Left cardiac atrium (tissue), 4 donors: ENCODE measurements around the gene RELA. TPM values are rescaled to one million over a fixed set of nuclear protein-coding genes. Genes with fewer than 3 reads are reported as not detected.
"Not testable (repeated sequence)": the region's sequence is repeated elsewhere in the genome, so short reads cannot be mapped to it uniquely, and the experiment has no call there.

ENCODE experiments used
- ATAC-seq, 2 donors: fragments of 200-7000 bp; cut with Tn5 transposase; one replicate each; pipeline ENCODE4 v1.9.1; 2020; ENCODE audit warnings: mild to moderate bottlenecking in 2 of 2, moderate library complexity in 2 of 2
- DNase-seq: peaks from one replicate; pipeline ENCODE4 v3.0.0-alpha.2; 2020
- intact Hi-C, 2 donors: fragments of 100-400 bp; cut with DNase I; formaldehyde crosslinking; loops; one replicate each; pipeline versions ENCODE4 v1.14.1 to v1.15.1; 2022 to 2023
- long read RNA-seq: library from polyadenylated mRNA; unstranded; transcript quantifications from one replicate; pipeline ENCODE4 v2.0.0, GENCODE V29; 2021
- total RNA-seq, 2 donors: library from RNA; stranded (reverse); fragmentation: NEBNext Ultra II Directional; extraction: Animal tissue kit (Norgen Biotek cat#: 25700); gene quantifications; one replicate each; pipeline ENCODE4 v1.2.1, GENCODE V29; 2021
- donor health status: DM: no; HTN: yes; CAD: no.
- donor health status: DM: no; HTN: yes; CAD: no; lungs with severe emphysema.
- donor health status: DM: yes; HTN: yes; CAD: no.
- donor health status: Dilated cardiomyopathy.

Gene RELA
- 10 to 100 TPM; 36.1 to 56.2 TPM for total RNA-seq
- long read RNA-seq, partial matches to known transcripts: 18 of 22 reads
- long read RNA-seq, other reads (novel, unspliced or antisense): 0 of 22 reads

DNA sequence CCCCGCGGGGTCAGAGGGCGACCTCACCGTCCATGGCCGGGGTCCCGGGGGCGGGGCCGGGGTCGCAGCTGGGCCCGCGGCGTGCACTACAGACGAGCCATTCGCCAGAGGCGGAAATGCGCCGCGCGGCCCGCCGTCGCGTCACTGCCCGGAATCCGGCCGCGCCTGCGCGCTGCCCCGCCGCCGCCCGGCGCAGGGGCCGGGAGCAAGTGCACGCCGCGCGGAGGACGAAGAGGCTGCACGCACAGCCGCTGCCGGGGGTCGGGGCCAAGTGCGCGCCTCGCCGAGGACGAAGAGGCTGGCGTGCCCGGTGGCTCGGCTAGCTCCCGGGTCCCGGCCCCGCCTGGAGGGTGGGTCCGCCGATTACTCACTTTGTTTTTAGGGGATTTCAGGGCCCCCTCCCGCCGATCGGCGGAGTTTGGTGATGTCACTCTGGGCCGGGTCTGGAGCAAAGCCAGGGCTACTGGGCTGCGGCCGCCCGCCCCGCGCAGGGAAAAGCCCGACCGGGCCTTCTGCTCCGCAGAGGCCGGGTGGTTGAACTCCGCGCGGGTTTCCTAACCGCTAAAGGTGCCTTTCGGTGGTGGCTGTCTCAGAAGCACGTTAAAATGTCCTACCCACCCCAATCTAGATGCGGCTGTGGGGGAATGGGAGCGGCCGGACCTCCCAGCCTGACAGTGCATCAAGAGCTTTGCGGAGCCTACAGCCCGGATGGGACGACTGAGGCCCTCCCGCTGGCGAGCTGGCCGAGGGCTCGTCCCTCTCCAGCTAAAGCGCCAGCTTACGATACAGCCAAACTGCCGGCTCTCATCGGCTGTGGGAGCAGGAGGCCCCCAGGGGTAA lies at the start of gene RELA:
Gene RELA, minus strand, starts transcription at position 118 of the 840 bp plus-strand sequence. Its CDS starts 84 bp downstream, at position 34.
- ATAC-seq (peak; percentile 89 to 91), DNase-seq (peak; percentile 95)
- intact Hi-C loops: loop anchor here in 1 of 2 donors (5.0 kb wide), 1 partner anchor 49 kb away; the partner anchor contains the start of gene KAT5

- intact Hi-C loops: loop anchor here (2.0 to 10.0 kb wide), 4 partner anchors 50 to 105 kb away; partner anchors contain the start of genes PCNX3 (in 1 of the 2) and RELA (in 1 of the 2)
- ATAC-seq (peak; percentile 93 to 94), DNase-seq (peak; percentile 98)
These were observed 49.3 kb upstream of the RELA start, which contains the start of gene KAT5 for GRCh38 chr11:65711785-65712632. Gene KAT5 (plus strand): TSS chr11:65712252. CDS start chr11:65712268, 16 bp downstream.

GRCh38 chr11:65710421-65710820 lies 47.7 kb upstream of the RELA start:
- intact Hi-C loops: loop anchor here (5.0 to 10.0 kb wide), 3 partner anchors 48 to 93 kb away; partner anchors contain the start of genes PCNX3 (in 1 of the 2) and RELA (in 1 of the 2)
- no peak for ATAC-seq

GRCh38 chr11:65709661-65710060 lies 46.9 kb upstream of the RELA start:
- intact Hi-C loops: loop anchor here (5.0 to 10.0 kb wide), 6 partner anchors 47 to 278 kb away; partner anchors contain the start of genes PCNX3 (in 1 of the 2) and RELA (in 1 of the 2)
- ATAC-seq: no peak
- no peak for DNase-seq

More at GRCh38 chr11:65710421-65710820, 47.7 kb upstream of the RELA start:
- DNase-seq: no peak

GRCh38 chr11:65708451-65708850 lies 45.7 kb upstream of the RELA start:
- no peak for DNase-seq
- intact Hi-C loops: loop anchor here (5.0 to 10.0 kb wide), 3 partner anchors 116 to 279 kb away; no protein-coding TSS in a partner anchor

DNA sequence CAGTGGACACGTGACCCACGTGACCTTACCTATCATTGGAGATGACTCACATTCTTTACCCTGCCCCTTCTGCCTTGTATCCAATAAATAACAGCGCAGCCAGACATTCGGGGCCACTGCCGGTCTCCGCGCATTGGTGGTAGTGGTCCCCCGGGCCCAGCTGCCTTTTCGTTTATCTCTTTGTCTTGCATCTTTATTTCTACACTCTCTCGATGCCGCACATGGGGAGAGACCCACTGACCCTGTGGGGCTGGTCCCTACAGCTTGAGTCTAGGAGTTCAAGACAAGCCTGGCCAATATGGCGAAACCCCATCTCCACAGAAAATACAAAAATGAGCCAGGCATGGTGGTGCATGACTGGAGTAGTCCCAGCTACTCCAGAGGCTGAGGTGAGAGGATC lies 44.3 kb upstream of the RELA start:
- not testable (repeated sequence) for DNase-seq, ATAC-seq
- intact Hi-C loops: loop anchor here (5.0 to 10.0 kb wide), 3 partner anchors 118 to 280 kb away; no protein-coding TSS in a partner anchor

More at GRCh38 chr11:65708451-65708850, 45.7 kb upstream of the RELA start:
- ATAC-seq: no peak

DNA sequence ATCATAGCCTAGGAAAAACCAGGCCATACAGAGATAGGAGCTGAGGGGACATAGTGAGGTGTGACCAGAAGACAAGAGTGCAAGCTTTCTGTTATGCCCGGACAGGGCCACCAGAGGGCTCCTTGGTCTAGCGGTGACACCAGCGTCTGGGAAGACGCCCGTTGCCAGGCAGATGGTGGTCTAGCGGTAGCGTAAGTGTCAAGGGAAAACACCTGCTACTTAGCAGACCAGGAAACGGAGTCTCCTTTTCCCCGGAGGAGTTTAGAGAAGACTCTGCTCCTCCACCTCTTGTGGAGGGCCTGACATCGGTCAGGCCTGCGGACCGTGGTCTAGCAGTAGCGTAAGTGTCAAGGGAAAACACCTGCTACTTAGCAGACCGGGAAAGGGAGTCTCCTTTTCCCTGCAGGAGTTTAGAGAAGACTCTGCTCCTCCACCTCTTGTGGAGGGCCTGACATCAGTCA lies 43.6 kb upstream of the RELA start:
- not testable (repeated sequence) for ATAC-seq
- intact Hi-C loops: loop anchor here (5.0 to 10.0 kb wide), 3 partner anchors 118 to 281 kb away; no protein-coding TSS in a partner anchor
- DNase-seq: peak; percentile 80

DNA sequence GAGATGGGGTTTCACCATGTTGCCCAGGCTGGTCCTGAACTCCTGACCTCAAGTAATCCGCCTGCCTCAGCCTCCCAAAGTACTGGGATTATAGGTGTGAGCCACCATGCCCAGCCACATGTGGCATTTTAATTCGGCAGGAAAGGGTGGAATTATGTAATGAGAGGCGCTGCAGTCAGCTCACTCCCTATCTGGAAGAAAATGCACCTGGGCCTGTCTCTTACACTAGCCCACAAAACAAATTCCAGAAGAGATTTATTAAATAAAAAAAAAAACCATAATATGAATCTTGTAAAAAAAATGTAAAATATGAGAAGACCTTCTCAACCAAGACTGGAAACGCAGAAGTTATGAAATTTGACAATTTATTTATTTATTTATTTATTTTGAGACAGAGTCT lies 41.1 kb upstream of the RELA start:
- ATAC-seq: no peak
- no peak for DNase-seq
- intact Hi-C loops: loop anchor here in 1 of 2 donors (10.0 kb wide), 2 partner anchors 121 to 281 kb away; no protein-coding TSS in a partner anchor

- intact Hi-C loops: loop anchor here in 1 of 2 donors (10.0 kb wide), 2 partner anchors 123 to 283 kb away; no protein-coding TSS in a partner anchor
- DNase-seq (no peak), ATAC-seq (no peak)
These were observed 39.0 kb upstream of the RELA start for GRCh38 chr11:65701686-65702085.

DNA sequence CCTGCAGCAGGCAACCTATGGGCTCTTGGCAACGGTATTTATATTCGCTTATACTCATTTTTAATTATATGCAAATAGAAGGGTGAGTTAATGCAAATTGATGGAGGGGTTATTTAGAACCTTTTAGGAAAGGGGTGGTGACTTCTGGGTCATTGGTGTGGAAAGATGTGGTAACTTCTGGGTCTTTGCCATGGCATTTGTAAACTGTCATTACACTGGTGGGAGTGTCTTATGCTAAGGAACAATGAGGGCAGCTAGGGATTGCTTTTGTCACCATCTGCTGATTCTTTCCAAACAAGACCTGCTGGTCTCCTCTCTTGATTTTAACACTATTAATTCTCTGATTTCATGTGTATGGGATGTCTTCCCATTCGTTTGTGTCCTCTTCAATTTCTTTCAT lies 37.7 kb upstream of the RELA start:
- no peak for ATAC-seq
- no peak for DNase-seq
- intact Hi-C loops: loop anchor here in 1 of 2 donors (10.0 kb wide), 2 partner anchors 124 to 284 kb away; no protein-coding TSS in a partner anchor

GRCh38 chr11:65699306-65699705 lies 36.6 kb upstream of the RELA start:
- DNase-seq (no peak), ATAC-seq (no peak)
- intact Hi-C loops: no loop called here

DNA sequence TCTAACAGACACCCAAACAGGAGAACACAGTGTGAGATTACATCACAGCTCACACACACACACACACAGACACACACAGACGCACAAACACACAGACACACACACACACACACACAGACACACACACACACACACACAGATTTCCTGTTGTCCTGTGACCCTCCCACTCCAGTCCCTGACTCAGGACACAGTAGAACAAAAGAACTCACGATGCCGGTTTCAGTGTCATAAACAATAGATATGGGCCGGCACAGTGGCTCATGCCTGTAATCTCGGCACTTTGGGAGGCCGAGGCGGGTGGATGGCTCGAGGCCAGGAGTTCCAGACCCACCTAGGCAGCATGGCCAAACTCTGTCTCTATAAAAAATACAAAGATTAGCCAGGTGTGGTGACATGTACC lies 35.5 kb upstream of the RELA start:
- no peak for DNase-seq
- peak in 1 of 2 donors; percentile 47 for ATAC-seq
- intact Hi-C loops: no loop called here

DNA sequence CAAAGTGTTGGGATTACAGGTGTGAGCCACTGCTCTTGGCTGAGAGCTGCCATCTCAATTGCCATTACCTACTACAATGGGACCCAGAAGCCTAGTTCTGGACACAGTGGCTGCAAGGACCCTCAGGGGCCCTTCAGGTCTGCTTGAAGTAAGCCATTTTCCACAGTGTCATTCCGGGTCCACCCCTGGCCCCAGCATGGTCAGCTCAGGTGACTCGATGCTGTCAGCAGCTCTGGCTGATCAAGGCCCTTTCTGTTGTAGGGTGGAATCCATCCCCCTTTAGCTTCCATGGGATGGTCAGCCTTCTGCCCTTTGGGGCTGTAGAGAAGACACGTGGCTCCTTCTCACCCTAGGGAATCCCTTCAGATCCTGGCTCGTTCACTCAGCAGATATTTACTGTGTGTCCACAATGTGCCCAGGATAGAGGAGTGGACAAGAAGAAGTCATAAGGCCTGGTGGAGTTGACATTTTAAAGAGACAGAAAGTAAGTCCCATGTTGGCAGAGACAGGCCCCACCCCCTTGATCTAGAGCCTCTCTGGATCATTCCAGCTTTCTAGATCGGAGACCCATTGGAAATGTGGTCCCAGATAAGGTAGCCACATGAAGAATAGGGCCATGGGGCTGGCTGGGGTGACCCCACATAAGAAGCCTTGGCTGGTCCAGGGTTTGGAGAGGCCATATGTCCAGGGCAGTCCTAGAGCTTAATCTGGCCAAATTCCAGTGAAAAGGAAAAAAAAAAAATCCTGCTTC lies 34.3 kb upstream of the RELA start:
- intact Hi-C loops: no loop called here
- ATAC-seq (no peak), DNase-seq (no peak)

- peak; percentile 36 for DNase-seq
- peak; percentile 44 to 70 for ATAC-seq
- intact Hi-C loops: no loop called here
These were observed 32.9 kb upstream of the RELA start for GRCh38 chr11:65695459-65696241.

DNA sequence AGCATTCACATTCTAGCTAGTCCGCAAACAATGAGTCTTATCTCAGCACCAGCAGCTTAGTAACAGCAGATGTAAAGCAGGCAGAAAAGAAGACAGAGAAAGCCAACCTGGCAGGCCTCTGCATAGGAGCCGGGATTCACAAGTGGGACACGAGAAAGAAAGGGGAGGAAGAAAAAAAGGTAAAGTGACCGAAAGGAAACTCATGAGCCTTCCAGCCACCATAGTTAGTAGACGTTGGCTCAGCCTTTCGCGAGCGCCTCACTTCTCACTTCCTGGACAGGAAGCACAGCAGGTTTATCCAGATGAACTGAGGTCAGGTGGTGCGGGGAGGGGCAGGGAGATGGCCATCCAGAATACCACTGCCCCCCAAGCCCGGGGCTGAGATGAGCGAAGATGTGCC lies 29.7 kb upstream of the RELA start:
- intact Hi-C loops: no loop called here
- ATAC-seq (no peak), DNase-seq (no peak)

DNA sequence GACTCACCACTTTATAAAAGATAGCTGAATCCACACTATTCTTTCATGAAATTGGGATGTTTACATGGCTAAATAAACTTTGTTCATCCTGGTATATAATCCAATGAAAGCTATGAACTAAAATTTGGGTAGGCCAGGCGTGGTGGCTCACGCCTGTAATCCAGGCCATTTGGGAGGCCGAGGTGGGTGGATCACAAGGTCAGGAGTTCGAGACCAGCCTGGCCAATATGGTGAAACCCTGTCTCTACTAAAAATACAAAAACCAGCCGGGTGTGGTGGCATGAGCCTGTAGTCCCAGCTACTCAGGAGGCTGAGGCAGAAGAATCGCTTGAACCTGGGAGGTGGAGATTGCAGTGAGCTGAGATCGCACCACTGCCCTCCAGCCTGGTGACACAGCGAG lies 29.1 kb upstream of the RELA start:
- intact Hi-C loops, ATAC-seq, DNase-seq: not testable (repeated sequence)

DNA sequence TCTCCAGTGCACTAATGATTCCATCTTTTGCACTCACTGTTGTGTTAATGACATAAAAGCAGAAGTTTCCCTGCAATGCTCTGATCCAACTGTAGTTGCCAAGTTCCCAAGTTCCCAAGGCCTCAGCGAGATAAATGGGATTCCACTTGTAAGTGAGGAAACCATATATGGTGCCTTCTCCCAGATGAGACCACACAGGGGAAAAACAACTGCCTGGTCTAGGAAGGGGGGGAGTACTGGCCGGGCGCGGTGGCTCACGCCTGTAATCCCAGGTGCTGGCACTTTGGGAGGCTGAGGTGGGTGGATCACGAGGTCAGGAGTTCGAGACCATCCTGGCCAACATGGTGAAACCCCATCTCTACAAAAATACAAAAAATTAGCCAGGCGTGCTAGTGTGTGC lies 23.3 kb upstream of the RELA start:
- DNase-seq (no peak), ATAC-seq (peak; percentile 79 to 91)
- intact Hi-C loops: no loop called here
